Measurements from ENCODE around the gene ACER1. TPM values are rescaled to one million over a fixed set of nuclear protein-coding genes. Genes with fewer than 3 reads are reported as not detected.

Gene ACER1, protein sequence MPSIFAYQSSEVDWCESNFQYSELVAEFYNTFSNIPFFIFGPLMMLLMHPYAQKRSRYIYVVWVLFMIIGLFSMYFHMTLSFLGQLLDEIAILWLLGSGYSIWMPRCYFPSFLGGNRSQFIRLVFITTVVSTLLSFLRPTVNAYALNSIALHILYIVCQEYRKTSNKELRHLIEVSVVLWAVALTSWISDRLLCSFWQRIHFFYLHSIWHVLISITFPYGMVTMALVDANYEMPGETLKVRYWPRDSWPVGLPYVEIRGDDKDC
- not detected for total RNA-seq
- long read RNA-seq: 0 reads

DNA sequence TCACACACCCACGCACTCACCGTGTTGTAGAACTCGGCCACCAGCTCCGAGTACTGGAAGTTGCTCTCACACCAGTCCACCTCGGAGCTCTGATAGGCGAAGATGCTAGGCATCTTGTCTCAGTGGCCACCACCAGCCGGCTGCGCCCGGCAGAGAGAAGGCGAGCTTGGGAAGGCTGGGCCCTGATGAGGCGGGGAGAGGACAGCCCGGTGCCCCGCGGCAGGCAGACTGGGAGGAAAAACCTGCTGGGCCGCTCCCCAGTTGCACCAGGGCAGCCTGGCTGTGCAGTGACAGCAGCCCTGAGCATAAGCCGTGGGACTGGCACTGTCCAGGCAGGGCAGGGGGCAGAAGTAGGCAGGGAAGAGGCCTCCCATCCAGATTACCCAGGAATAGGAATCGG lies at the start of gene ACER1:
Gene ACER1, minus strand, starts transcription at position 174 of the 400 bp plus-strand sequence. Its CDS starts 61 bp downstream, at position 113.
- Histone ChIP-seq H3K27me3 (no peaks in the 10 kb centered on the region), H3K27ac (no peak within 1 kb of the TSS), H3K36me3 (no peaks in the 10 kb centered on the region), H3K9me3 (no peaks in the 10 kb centered on the region), H3K4me3 (no peak within 1 kb of the TSS), H3K4me1 (no peaks in the 10 kb centered on the region)
- no peak for DNase-seq
- intact Hi-C loops (cut with DNase I): no loop called here
- no peak for ATAC-seq
- TF ChIP-seq, protein P1, sequence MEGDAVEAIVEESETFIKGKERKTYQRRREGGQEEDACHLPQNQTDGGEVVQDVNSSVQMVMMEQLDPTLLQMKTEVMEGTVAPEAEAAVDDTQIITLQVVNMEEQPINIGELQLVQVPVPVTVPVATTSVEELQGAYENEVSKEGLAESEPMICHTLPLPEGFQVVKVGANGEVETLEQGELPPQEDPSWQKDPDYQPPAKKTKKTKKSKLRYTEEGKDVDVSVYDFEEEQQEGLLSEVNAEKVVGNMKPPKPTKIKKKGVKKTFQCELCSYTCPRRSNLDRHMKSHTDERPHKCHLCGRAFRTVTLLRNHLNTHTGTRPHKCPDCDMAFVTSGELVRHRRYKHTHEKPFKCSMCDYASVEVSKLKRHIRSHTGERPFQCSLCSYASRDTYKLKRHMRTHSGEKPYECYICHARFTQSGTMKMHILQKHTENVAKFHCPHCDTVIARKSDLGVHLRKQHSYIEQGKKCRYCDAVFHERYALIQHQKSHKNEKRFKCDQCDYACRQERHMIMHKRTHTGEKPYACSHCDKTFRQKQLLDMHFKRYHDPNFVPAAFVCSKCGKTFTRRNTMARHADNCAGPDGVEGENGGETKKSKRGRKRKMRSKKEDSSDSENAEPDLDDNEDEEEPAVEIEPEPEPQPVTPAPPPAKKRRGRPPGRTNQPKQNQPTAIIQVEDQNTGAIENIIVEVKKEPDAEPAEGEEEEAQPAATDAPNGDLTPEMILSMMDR (IDR thresholded peaks at IDR 0.05): no peak

DNA sequence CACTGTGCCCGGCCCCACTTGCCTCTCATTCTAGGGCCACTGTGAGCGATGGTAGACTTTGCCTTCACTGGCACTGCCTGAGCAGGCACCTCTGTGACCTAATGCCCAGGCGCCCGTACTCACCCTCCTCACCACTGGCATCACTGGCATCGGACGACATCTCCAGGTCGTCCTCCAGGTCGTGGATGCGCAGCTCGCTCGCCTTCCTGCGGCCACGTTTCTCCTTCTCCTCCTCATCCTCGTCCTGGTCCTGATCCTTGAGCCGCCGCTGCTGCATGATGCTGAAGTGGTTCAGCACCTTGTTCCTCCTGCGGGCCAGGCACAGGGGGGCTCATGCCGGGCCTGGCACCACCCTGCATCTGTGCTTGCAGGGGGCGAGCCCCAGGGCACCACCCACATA lies 49.8 kb upstream of the ACER1 start:
- H3K4me3 ChIP-seq: no peak overlapping the region
- peaks cover 82% of the 10 kb centered on the region for H3K36me3 ChIP-seq
- no peak for DNase-seq
- TF ChIP-seq, protein P1 (IDR thresholded peaks at IDR 0.05): no peak
- no peaks in the 10 kb centered on the region for H3K4me1 ChIP-seq
- intact Hi-C loops (cut with DNase I): no loop called here
- no peaks in the 10 kb centered on the region for H3K9me3 ChIP-seq
- no peaks in the 10 kb centered on the region for H3K27me3 ChIP-seq
- ATAC-seq: no peak
- H3K27ac ChIP-seq: no peak overlapping the region

DNA sequence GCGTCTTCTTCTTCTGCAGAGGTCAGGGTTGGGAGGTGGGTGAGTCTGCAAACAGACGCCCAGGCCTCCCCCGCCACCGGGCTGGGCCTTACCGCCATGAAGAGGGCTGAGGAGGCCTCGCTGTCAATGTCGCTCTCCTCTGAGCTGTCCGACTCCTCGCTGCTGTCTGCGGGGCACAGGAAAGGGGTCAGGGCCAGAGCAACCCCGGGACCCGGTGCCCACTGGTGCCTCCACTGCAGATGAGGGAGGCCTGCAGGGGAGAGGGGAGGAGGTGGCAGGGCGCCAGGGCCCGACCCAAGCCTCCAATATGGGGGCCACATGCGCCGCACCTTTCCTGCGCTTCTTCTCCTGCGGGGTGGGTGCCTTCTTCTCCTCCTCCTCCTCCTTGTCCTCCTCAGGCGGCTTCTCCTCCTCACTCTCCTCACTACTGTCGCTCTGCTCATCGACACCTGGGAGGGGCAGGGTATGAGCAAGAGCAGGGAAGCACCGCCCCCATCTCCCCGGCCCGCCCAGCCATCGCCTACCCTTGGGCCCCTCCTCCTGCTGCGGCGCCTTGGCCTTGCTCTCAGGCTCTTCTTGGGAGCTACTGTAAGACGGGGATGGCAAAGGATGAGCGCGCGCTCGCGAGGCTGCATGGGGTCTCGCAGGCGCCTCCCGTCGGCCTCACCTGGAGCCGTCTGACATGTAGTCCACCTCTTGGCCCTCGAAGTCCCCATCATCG lies 47.8 kb upstream of the ACER1 start:
- Histone ChIP-seq H3K9me3 (no peaks in the 10 kb centered on the region), H3K27ac (no peak overlapping the region), H3K4me3 (no peak overlapping the region), H3K27me3 (no peaks in the 10 kb centered on the region), H3K36me3 (peaks cover 66% of the 10 kb centered on the region), H3K4me1 (no peaks in the 10 kb centered on the region)
- no peak for DNase-seq
- TF ChIP-seq, protein P1 (IDR thresholded peaks at IDR 0.05): no peak
- intact Hi-C loops (cut with DNase I): no loop called here
- no peak for ATAC-seq

DNA sequence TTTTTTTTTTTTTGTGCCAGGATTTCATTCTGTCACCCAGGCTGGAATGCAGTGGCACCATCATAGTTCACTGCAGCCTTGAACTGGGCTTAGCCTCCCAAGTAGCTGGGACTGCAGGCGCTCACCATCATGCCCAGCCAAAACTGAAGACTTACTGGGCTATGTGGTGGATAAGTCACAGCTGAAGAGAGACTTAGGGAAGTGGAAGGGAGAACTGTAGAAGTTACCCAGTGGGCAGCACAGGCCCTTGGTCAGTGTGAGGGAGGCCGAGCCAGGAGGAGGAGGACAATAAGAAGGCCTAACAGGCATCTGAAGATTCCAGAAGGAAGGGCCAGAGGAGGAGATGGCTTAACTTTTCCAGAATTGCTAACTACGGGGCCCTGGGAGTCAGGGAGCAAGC lies 46.3 kb upstream of the ACER1 start:
- DNase-seq (no peak), ATAC-seq (no peak)
- Histone ChIP-seq H3K36me3 (peaks cover 53% of the 10 kb centered on the region), H3K27ac (no peak overlapping the region), H3K27me3 (no peaks in the 10 kb centered on the region), H3K4me1 (no peaks in the 10 kb centered on the region), H3K4me3 (no peak overlapping the region), H3K9me3 (no peaks in the 10 kb centered on the region)
- intact Hi-C loops (cut with DNase I): no loop called here
- TF ChIP-seq, protein P1 (IDR thresholded peaks at IDR 0.05): no peak

DNA sequence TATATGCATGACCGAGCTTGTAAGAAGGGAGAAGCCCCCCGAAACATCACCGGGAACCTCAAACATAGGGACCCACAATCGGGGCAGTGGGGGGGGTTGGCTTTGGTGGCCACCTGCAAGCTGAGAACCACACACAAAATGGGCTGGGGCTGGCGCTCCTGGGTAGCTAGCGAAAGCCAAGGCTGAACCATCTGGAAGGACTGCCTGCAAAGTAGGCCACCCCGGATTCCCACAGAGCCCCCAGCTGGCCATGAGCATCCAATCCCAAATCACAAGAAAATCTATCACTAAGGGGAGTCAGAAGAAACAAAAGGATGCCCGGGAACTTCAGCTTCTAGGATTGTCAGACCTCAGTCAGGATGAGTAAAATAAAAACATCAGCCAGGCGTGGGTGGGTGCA lies 45.1 kb upstream of the ACER1 start:
- TF ChIP-seq, protein P1 (IDR thresholded peaks at IDR 0.05): no peak
- H3K9me3 ChIP-seq: no peaks in the 10 kb centered on the region
- peaks cover 40% of the 10 kb centered on the region for H3K36me3 ChIP-seq
- H3K4me3 ChIP-seq: no peak overlapping the region
- H3K27ac ChIP-seq: no peak overlapping the region
- no peak for ATAC-seq
- H3K4me1 ChIP-seq: no peaks in the 10 kb centered on the region
- DNase-seq: no peak
- H3K27me3 ChIP-seq: no peaks in the 10 kb centered on the region
- intact Hi-C loops (cut with DNase I): no loop called here

Measured in upper lobe of right lung (tissue), 1 donor.